WTC11 (cell line): ENCODE results near the gene TMEM106A. TPM values are rescaled to one million over a fixed set of nuclear protein-coding genes. Genes with fewer than 3 reads are reported as not detected.

Experiments
- ATAC-seq: fragments of 200-7000 bp; cut with Tn5 transposase; 2 replicates; pipeline ENCODE4 v1.10.0; 2021; ENCODE audit warnings: mild to moderate bottlenecking, moderate library complexity
- CTCF ChIA-PET: fragments of 300-600 bp; sonication (Branson Sonifier 250); formaldehyde crosslinking; loops from one replicate; lab custom pipeline; 2021; ENCODE audit warnings: antibody characterized with exemption; lab: Charles Lee
- POLR2A ChIA-PET: fragments of 350-600 bp; sonication (Branson Sonifier 250); formaldehyde crosslinking; loops from one replicate; lab custom pipeline; 2021; ENCODE audit warnings: antibody characterized with exemption; lab: Charles Lee
- DNase-seq: peaks from one replicate; pipeline ENCODE4 v3.0.0; 2021; ENCODE audit warnings: low spot score
- H3K27ac Mint-ChIP-seq: 2 replicates; pipeline ENCODE4 v1.8.0; 2021; ENCODE audit warnings: mixed read lengths
- H3K27me3 Mint-ChIP-seq: 2 replicates; pipeline ENCODE4 v1.8.0; 2021; ENCODE audit warnings: low read depth, mild to moderate bottlenecking, moderate library complexity, mixed read lengths
- H3K36me3 Mint-ChIP-seq: 2 replicates; pipeline ENCODE4 v1.8.0; 2021; ENCODE audit warnings: mixed read lengths
- H3K4me1 Mint-ChIP-seq: 2 replicates; pipeline ENCODE4 v1.8.0; 2022; ENCODE audit warnings: mixed read lengths
- H3K4me3 Mint-ChIP-seq: 2 replicates; pipeline ENCODE4 v1.8.0; 2021; ENCODE audit warnings: mild to moderate bottlenecking, moderate library complexity, mixed read lengths
- H3K9me3 Mint-ChIP-seq: 2 replicates; pipeline ENCODE4 v1.8.0; 2021; ENCODE audit warnings: mixed read lengths
- ARID4B ChIP-seq: sonication (generic); formaldehyde crosslinking; IDR thresholded peaks from 2 replicates; pipeline ENCODE4 v1.8.0; 2023; ENCODE audit warnings: missing genetic modification reagents, mild to moderate bottlenecking, borderline replicate concordance
- CBFB ChIP-seq: sonication (generic); formaldehyde crosslinking; IDR thresholded peaks from 2 replicates; pipeline ENCODE4 v1.8.1; 2022; ENCODE audit warnings: mild to moderate bottlenecking, low read depth, missing genetic modification reagents
- FOXP4 ChIP-seq: sonication (generic); formaldehyde crosslinking; IDR thresholded peaks from 2 replicates; pipeline ENCODE4 v1.8.0; 2022; ENCODE audit warnings: mild to moderate bottlenecking, missing genetic modification reagents
- GTF2I ChIP-seq: fragments of 250-450 bp; sonication (Bioruptor Pico); conservative IDR thresholded peaks from 2 replicates; pipeline ENCODE4 v1.4.0; 2021; ENCODE audit warnings: mild to moderate bottlenecking
- HMGA2 ChIP-seq: fragments of 250-450 bp; sonication (Bioruptor Pico); IDR thresholded peaks from 2 replicates; pipeline ENCODE4 v1.4.0; 2021; ENCODE audit warnings: mild to moderate bottlenecking, moderate library complexity
- NR1H2 ChIP-seq: sonication (generic); formaldehyde crosslinking; IDR thresholded peaks from 2 replicates; pipeline ENCODE4 v1.9.0; 2021; ENCODE audit warnings: mild to moderate bottlenecking, moderate library complexity, missing genetic modification reagents
- NR3C1 ChIP-seq: sonication (generic); formaldehyde crosslinking; conservative IDR thresholded peaks from 2 replicates; pipeline ENCODE4 v1.8.1; 2023; ENCODE audit warnings: low read depth, mild to moderate bottlenecking, missing genetic modification reagents
- PRDM15 ChIP-seq: sonication (generic); formaldehyde crosslinking; IDR thresholded peaks from 2 replicates; pipeline ENCODE4 v1.8.0; 2022; ENCODE audit warnings: missing genetic modification reagents
- RELA ChIP-seq: sonication (generic); formaldehyde crosslinking; IDR thresholded peaks from 2 replicates; pipeline ENCODE4 v1.8.1; 2022; ENCODE audit warnings: missing genetic modification reagents, mild to moderate bottlenecking, borderline replicate concordance
- ZBTB21 ChIP-seq: sonication (generic); formaldehyde crosslinking; IDR thresholded peaks from 2 replicates; pipeline ENCODE4 v1.8.1; 2023; ENCODE audit warnings: mild to moderate bottlenecking, missing genetic modification reagents, borderline replicate concordance
- ZNF219 ChIP-seq: sonication (generic); formaldehyde crosslinking; IDR thresholded peaks from 2 replicates; pipeline ENCODE4 v1.8.0; 2023; ENCODE audit warnings: missing genetic modification reagents, mild to moderate bottlenecking, borderline replicate concordance
- ZNF317 ChIP-seq: sonication (generic); formaldehyde crosslinking; IDR thresholded peaks from 2 replicates; pipeline ENCODE4 v1.8.1; 2023; ENCODE audit warnings: low read depth, mild to moderate bottlenecking, moderate library complexity, missing genetic modification reagents, borderline replicate concordance
- total RNA-seq: library from RNA; stranded (reverse); gene quantifications from 3 replicates; pipeline ENCODE4 v1.2.3, GENCODE V29; 2021
- TF ChIP-seq, protein P1 (sequence below): sonication (generic); formaldehyde crosslinking; IDR thresholded peaks from 2 replicates; pipeline ENCODE4 v1.8.1; 2023; ENCODE audit warnings: mild to moderate bottlenecking, missing genetic modification reagents
- TF ChIP-seq, protein P2 (sequence below): fragments of 250-450 bp; sonication (Bioruptor Pico); IDR thresholded peaks from 2 replicates; pipeline ENCODE4 v1.9.0; 2021; ENCODE audit warnings: mild to moderate bottlenecking, borderline replicate concordance
- TF ChIP-seq, protein P3 (sequence below): sonication (generic); formaldehyde crosslinking; IDR thresholded peaks from 2 replicates; pipeline ENCODE4 v1.8.0; 2022; ENCODE audit warnings: mild to moderate bottlenecking, missing genetic modification reagents
- TF ChIP-seq, protein P4 (sequence below): sonication (generic); formaldehyde crosslinking; IDR thresholded peaks from 2 replicates; pipeline ENCODE4 v1.8.1; 2022; ENCODE audit warnings: mild to moderate bottlenecking, moderate library complexity, missing genetic modification reagents
- TF ChIP-seq, protein P5 (sequence below): sonication (generic); formaldehyde crosslinking; IDR thresholded peaks from 2 replicates; pipeline ENCODE4 v1.8.0; 2022; ENCODE audit warnings: mild to moderate bottlenecking, missing genetic modification reagents

The TMEM106A gene
- total RNA-seq, 1 experiment from 2014 or later = 4.4 TPM

GRCh38 chr17:43215341-43215740 is 3.7 kb downstream of the TMEM106A start:
- Mint-ChIP-seq H3K9me3 (no peaks in the 10 kb centered on the region), H3K27me3 (no peaks in the 10 kb centered on the region), H3K4me3 (no peak overlapping the region), H3K4me1 (peaks cover 20% of the 10 kb centered on the region), H3K36me3 (no peaks in the 10 kb centered on the region), H3K27ac (no peak overlapping the region)
- no peak for DNase-seq
- TF ChIP-seq ZNF317 (no peak), ZNF219 (no peak), NR3C1 (CRISPR knock-in tag) (no peak)
- TF ChIP-seq, protein P1, sequence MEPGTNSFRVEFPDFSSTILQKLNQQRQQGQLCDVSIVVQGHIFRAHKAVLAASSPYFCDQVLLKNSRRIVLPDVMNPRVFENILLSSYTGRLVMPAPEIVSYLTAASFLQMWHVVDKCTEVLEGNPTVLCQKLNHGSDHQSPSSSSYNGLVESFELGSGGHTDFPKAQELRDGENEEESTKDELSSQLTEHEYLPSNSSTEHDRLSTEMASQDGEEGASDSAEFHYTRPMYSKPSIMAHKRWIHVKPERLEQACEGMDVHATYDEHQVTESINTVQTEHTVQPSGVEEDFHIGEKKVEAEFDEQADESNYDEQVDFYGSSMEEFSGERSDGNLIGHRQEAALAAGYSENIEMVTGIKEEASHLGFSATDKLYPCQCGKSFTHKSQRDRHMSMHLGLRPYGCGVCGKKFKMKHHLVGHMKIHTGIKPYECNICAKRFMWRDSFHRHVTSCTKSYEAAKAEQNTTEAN (CRISPR knock-in tag) = no peak
- POLR2A ChIA-PET = no interaction called here
- ATAC-seq = no peak
- CTCF ChIA-PET = interaction anchor here (1.4 kb wide), 1 partner anchor 217 kb away, joined by 5 read pairs; the partner anchor contains the start of gene RPL27

DNA sequence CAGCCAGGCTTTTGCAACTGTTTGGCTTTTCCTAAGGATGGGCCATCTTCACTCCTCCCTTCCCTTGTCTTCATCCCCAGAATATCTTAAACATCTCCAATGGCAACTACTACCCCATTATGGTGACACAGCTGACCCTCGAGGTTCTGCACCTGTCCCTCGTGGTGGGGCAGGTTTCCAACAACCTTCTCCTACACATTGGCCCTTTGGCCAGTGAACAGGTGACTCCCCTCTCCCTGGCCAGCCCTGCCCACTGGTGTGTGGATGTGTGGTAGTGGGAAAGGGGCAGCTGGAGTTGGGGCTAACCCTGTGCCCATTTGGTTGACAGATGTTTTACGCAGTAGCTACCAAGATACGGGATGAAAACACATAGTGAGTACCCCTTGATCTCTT is 4.7 kb downstream of the TMEM106A start:
- no peak overlapping the region for H3K27ac Mint-ChIP-seq
- no peak overlapping the region for H3K4me3 Mint-ChIP-seq
- H3K4me1 Mint-ChIP-seq = peaks cover 11% of the 10 kb centered on the region
- TF ChIP-seq HMGA2 (CRISPR knock-in tag) (no peak), FOXP4 (CRISPR knock-in tag) (no peak), ZBTB21 (CRISPR knock-in tag) (no peak), PRDM15 (CRISPR knock-in tag) (no peak), CBFB (CRISPR knock-in tag) (no peak), NR1H2 (no peak), ARID4B (CRISPR knock-in tag) (no peak), RELA (no peak), GTF2I (CRISPR knock-in tag) (no peak)
- TF ChIP-seq, protein P2, sequence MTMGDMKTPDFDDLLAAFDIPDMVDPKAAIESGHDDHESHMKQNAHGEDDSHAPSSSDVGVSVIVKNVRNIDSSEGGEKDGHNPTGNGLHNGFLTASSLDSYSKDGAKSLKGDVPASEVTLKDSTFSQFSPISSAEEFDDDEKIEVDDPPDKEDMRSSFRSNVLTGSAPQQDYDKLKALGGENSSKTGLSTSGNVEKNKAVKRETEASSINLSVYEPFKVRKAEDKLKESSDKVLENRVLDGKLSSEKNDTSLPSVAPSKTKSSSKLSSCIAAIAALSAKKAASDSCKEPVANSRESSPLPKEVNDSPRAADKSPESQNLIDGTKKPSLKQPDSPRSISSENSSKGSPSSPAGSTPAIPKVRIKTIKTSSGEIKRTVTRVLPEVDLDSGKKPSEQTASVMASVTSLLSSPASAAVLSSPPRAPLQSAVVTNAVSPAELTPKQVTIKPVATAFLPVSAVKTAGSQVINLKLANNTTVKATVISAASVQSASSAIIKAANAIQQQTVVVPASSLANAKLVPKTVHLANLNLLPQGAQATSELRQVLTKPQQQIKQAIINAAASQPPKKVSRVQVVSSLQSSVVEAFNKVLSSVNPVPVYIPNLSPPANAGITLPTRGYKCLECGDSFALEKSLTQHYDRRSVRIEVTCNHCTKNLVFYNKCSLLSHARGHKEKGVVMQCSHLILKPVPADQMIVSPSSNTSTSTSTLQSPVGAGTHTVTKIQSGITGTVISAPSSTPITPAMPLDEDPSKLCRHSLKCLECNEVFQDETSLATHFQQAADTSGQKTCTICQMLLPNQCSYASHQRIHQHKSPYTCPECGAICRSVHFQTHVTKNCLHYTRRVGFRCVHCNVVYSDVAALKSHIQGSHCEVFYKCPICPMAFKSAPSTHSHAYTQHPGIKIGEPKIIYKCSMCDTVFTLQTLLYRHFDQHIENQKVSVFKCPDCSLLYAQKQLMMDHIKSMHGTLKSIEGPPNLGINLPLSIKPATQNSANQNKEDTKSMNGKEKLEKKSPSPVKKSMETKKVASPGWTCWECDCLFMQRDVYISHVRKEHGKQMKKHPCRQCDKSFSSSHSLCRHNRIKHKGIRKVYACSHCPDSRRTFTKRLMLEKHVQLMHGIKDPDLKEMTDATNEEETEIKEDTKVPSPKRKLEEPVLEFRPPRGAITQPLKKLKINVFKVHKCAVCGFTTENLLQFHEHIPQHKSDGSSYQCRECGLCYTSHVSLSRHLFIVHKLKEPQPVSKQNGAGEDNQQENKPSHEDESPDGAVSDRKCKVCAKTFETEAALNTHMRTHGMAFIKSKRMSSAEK = no peak
- TF ChIP-seq, protein P3, sequence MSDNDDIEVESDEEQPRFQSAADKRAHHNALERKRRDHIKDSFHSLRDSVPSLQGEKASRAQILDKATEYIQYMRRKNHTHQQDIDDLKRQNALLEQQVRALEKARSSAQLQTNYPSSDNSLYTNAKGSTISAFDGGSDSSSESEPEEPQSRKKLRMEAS = no peak
- TF ChIP-seq, protein P4, sequence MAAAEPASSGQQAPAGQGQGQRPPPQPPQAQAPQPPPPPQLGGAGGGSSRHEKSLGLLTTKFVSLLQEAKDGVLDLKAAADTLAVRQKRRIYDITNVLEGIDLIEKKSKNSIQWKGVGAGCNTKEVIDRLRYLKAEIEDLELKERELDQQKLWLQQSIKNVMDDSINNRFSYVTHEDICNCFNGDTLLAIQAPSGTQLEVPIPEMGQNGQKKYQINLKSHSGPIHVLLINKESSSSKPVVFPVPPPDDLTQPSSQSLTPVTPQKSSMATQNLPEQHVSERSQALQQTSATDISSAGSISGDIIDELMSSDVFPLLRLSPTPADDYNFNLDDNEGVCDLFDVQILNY (CRISPR knock-in tag) = no peak
- TF ChIP-seq, protein P5, sequence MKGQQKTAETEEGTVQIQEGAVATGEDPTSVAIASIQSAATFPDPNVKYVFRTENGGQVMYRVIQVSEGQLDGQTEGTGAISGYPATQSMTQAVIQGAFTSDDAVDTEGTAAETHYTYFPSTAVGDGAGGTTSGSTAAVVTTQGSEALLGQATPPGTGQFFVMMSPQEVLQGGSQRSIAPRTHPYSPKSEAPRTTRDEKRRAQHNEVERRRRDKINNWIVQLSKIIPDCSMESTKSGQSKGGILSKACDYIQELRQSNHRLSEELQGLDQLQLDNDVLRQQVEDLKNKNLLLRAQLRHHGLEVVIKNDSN (CRISPR knock-in tag) = no peak

More for the DNA sequence above, 4.7 kb downstream of the TMEM106A start:
- ChIA-PET CTCF (interaction anchor here (0.9 kb wide), 1 partner anchor 92 kb away, joined by 3 read pairs; the partner anchor contains the start of gene BRCA1), POLR2A (no interaction called here)
- ATAC-seq (no peak), DNase-seq (no peak)
- no peaks in the 10 kb centered on the region for H3K36me3 Mint-ChIP-seq
- no peaks in the 10 kb centered on the region for H3K27me3 Mint-ChIP-seq
- H3K9me3 Mint-ChIP-seq = no peaks in the 10 kb centered on the region
